ENCODE data around the gene SPOCK1. TPM values are rescaled to one million over a fixed set of nuclear protein-coding genes. Genes with fewer than 3 reads are reported as not detected.
"Not testable (repeated sequence)": the region's sequence is repeated elsewhere in the genome, so short reads cannot be mapped to it uniquely, and the experiment has no call there.

The SPOCK1 gene
- 1 to 10 TPM in 3 of 4 donors, not detected in 1; 1.1 to 6.4 (median 4.2) TPM for total RNA-seq

- Histone ChIP-seq H3K4me3 (peak within 1 kb of the TSS in 3 of 4 donors; percentile 6 to 48 (median 15)), H3K27ac (no peak within 1 kb of the TSS)
Observed at GRCh38 chr5:137498736-137499505, at the start of gene SPOCK1. Gene SPOCK1 (minus strand): TSS chr5:137499326.

GRCh38 chr5:137545956-137546355, 46.8 kb upstream of the SPOCK1 start:
- no peak for DNase-seq
- H3K36me3 ChIP-seq: no peaks in the 10 kb centered on the region
- TF ChIP-seq CTCF (IDR thresholded peaks at IDR 0.05) (no peak), POLR2A (IDR thresholded peaks at IDR 0.05) (no peak)
- H3K27ac ChIP-seq: no peak overlapping the region
- H3K4me3 ChIP-seq: no peak overlapping the region
- H3K4me1 ChIP-seq: no peaks in the 10 kb centered on the region
- H3K27me3 ChIP-seq: no peaks in the 10 kb centered on the region
- no peaks in the 10 kb centered on the region for H3K9me3 ChIP-seq

More at GRCh38 chr5:137498736-137499505, at the start of gene SPOCK1:
- no peaks in the 10 kb centered on the region for H3K9me3 ChIP-seq
- peaks cover 0 to 6% (median 0%) of the 10 kb centered on the region in 4 donors for H3K4me1 ChIP-seq
- H3K36me3 ChIP-seq: no peaks in the 10 kb centered on the region
- peak in 2 of 3 donors; percentile 71 to 74 for DNase-seq
- H3K27me3 ChIP-seq: peaks cover 0 to 12% of the 10 kb centered on the region in 2 donors
- TF ChIP-seq POLR2A (IDR thresholded peaks at IDR 0.05): no peak
- peak; percentile 39 to 82 (median 64) for TF ChIP-seq CTCF (IDR thresholded peaks at IDR 0.05)

- not testable (repeated sequence) for H3K36me3 ChIP-seq, H3K27ac ChIP-seq, DNase-seq, H3K4me1 ChIP-seq, H3K4me3 ChIP-seq, H3K27me3 ChIP-seq, H3K9me3 ChIP-seq
Observed at GRCh38 chr5:137535449-137535848, 36.3 kb upstream of the SPOCK1 start.

GRCh38 chr5:137533963-137534362, 34.8 kb upstream of the SPOCK1 start:
- Histone ChIP-seq H3K36me3 (no peaks in the 10 kb centered on the region), H3K27me3 (no peaks in the 10 kb centered on the region), H3K9me3 (no peaks in the 10 kb centered on the region), H3K4me1 (no peaks in the 10 kb centered on the region), H3K27ac (no peak overlapping the region), H3K4me3 (no peak overlapping the region)
- DNase-seq: no peak
- TF ChIP-seq CTCF (IDR thresholded peaks at IDR 0.05): no peak
- TF ChIP-seq POLR2A (IDR thresholded peaks at IDR 0.05): no peak

GRCh38 chr5:137531266-137531665, 32.1 kb upstream of the SPOCK1 start:
- no peak overlapping the region for H3K4me3 ChIP-seq
- no peak overlapping the region for H3K27ac ChIP-seq
- TF ChIP-seq CTCF (IDR thresholded peaks at IDR 0.05) (no peak), POLR2A (IDR thresholded peaks at IDR 0.05) (no peak)
- no peaks in the 10 kb centered on the region for H3K9me3 ChIP-seq
- no peaks in the 10 kb centered on the region for H3K36me3 ChIP-seq
- no peak for DNase-seq
- H3K4me1 ChIP-seq: no peaks in the 10 kb centered on the region
- no peaks in the 10 kb centered on the region for H3K27me3 ChIP-seq

GRCh38 chr5:137521246-137521645, 22.1 kb upstream of the SPOCK1 start:
- Histone ChIP-seq H3K27ac (no peak overlapping the region), H3K4me1 (no peaks in the 10 kb centered on the region), H3K36me3 (no peaks in the 10 kb centered on the region), H3K9me3 (no peaks in the 10 kb centered on the region), H3K27me3 (no peaks in the 10 kb centered on the region), H3K4me3 (no peak overlapping the region)
- TF ChIP-seq CTCF (IDR thresholded peaks at IDR 0.05) (no peak), POLR2A (IDR thresholded peaks at IDR 0.05) (no peak)
- no peak for DNase-seq

All from Peyer's patch (tissue), 4 donors.